Measurements from ENCODE around the gene KIF26B. TPM values are rescaled to one million over a fixed set of nuclear protein-coding genes. Genes with fewer than 3 reads are reported as not detected.

The KIF26B gene
- polyA plus RNA-seq, 1 donor from 2014 or later = 6.3 TPM

GRCh38 chr1:245209658-245210435, 55.1 kb downstream of the KIF26B start:
- H3K4me2 ChIP-seq (ENCODE audit: low read length) = no peak overlapping the region
- H3K36me3 ChIP-seq (ENCODE audit: insufficient read depth, low read length) = no peaks in the 10 kb centered on the region
- H3K79me2 ChIP-seq (replicated peaks; ENCODE audit: insufficient read depth, low read length) = no peaks in the 10 kb centered on the region

DNA sequence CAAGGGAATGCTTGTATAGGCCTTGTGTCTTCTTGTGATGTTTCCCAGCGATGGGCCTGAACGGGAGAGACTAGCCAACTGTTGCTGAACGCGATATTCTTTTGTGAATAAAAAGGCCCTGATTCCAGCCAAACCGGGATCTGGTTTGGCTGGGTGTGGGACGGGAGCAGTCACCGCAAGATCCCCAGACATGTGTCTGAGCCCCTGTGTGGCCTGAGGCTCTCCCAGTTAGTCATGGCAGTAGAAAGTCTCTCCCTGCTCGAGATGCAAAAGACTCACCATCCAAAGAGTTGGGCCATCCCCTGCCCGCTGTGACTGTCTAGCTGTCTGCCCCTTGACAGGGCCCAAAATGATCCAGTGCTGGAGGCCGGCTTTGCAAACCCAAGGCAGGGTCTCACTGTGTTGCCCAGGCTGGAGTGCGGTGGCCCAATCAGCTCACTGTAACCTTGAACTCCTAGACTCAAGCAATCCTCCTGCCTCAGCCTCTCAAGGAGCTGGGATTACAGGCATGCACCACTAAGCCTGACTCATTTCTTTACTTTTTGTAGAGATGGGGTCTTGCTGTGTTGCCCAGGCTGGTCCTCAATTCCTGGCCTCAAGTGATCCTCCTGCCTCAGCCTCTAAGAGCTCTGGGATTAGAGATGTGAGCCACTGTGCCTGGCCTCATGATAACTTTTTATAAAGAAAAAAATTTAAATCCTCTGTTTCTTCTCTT, 56.4 kb downstream of the KIF26B start:
- H3K4me3 ChIP-seq (ENCODE audit: low read length) = no peak overlapping the region
- no peaks in the 10 kb centered on the region for H3K27me3 ChIP-seq (ENCODE audit: insufficient read depth, low read depth, low read length)
- H2AFZ ChIP-seq (ENCODE audit: low read depth, low read length) = no peak overlapping the region
- TF ChIP-seq SMC3 (conservative IDR thresholded peaks at IDR 0.05; ENCODE audit: poor library complexity) = no peak
- no peak for TF ChIP-seq EP300 (conservative IDR thresholded peaks at IDR 0.05; ENCODE audit: poor library complexity, severe bottlenecking)
- no peak for TF ChIP-seq POLR2AphosphoS5 (IDR thresholded peaks at IDR 0.05)
- TF ChIP-seq, protein P1, sequence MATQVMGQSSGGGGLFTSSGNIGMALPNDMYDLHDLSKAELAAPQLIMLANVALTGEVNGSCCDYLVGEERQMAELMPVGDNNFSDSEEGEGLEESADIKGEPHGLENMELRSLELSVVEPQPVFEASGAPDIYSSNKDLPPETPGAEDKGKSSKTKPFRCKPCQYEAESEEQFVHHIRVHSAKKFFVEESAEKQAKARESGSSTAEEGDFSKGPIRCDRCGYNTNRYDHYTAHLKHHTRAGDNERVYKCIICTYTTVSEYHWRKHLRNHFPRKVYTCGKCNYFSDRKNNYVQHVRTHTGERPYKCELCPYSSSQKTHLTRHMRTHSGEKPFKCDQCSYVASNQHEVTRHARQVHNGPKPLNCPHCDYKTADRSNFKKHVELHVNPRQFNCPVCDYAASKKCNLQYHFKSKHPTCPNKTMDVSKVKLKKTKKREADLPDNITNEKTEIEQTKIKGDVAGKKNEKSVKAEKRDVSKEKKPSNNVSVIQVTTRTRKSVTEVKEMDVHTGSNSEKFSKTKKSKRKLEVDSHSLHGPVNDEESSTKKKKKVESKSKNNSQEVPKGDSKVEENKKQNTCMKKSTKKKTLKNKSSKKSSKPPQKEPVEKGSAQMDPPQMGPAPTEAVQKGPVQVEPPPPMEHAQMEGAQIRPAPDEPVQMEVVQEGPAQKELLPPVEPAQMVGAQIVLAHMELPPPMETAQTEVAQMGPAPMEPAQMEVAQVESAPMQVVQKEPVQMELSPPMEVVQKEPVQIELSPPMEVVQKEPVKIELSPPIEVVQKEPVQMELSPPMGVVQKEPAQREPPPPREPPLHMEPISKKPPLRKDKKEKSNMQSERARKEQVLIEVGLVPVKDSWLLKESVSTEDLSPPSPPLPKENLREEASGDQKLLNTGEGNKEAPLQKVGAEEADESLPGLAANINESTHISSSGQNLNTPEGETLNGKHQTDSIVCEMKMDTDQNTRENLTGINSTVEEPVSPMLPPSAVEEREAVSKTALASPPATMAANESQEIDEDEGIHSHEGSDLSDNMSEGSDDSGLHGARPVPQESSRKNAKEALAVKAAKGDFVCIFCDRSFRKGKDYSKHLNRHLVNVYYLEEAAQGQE (IDR thresholded peaks at IDR 0.05; ENCODE audit: borderline replicate concordance) = no peak
- TF ChIP-seq RAD21 (conservative IDR thresholded peaks at IDR 0.05) = no peak
- TF ChIP-seq TAF1 (IDR thresholded peaks at IDR 0.05; ENCODE audit: low read depth) = no peak
- no peak for TF ChIP-seq EZH2 (IDR thresholded peaks at IDR 0.05; ENCODE audit: borderline replicate concordance, insufficient read depth, low read length, poor library complexity, severe bottlenecking)
- TF ChIP-seq MXI1 (conservative IDR thresholded peaks at IDR 0.05; ENCODE audit: poor library complexity, severe bottlenecking) = no peak
- no peak for TF ChIP-seq CTCF (IDR thresholded peaks at IDR 0.05; ENCODE audit: poor library complexity, severe bottlenecking)
- H3K9me2 ChIP-seq (ENCODE audit: insufficient read depth, low read length) = no peaks in the 10 kb centered on the region
- no peaks in the 10 kb centered on the region for H3K36me3 ChIP-seq (ENCODE audit: insufficient read depth, low read length)
- H3K9me3 ChIP-seq (ENCODE audit: low read length) = no peaks in the 10 kb centered on the region
- no peaks in the 10 kb centered on the region for H4K20me1 ChIP-seq (ENCODE audit: insufficient read depth)
- no peak overlapping the region for H3K9ac ChIP-seq (ENCODE audit: low read length)
- H3K27ac ChIP-seq (ENCODE audit: low read length) = no peak overlapping the region
- H3F3A ChIP-seq (ENCODE audit: insufficient read depth, low read length, poor library complexity, severe bottlenecking) = no peaks in the 10 kb centered on the region
- no peak overlapping the region for H3K4me2 ChIP-seq (ENCODE audit: low read length)
- no peaks in the 10 kb centered on the region for H3K79me2 ChIP-seq (replicated peaks; ENCODE audit: insufficient read depth, low read length)

More at GRCh38 chr1:245209658-245210435, 55.1 kb downstream of the KIF26B start:
- H2AFZ ChIP-seq (ENCODE audit: low read depth, low read length) = no peak overlapping the region
- H3K9ac ChIP-seq (ENCODE audit: low read length) = no peak overlapping the region
- H3K4me3 ChIP-seq (ENCODE audit: low read length) = no peak overlapping the region
- H3K27me3 ChIP-seq (ENCODE audit: insufficient read depth, low read depth, low read length) = no peaks in the 10 kb centered on the region
- H4K20me1 ChIP-seq (ENCODE audit: insufficient read depth) = no peaks in the 10 kb centered on the region
- no peaks in the 10 kb centered on the region for H3K9me3 ChIP-seq (ENCODE audit: low read length)
- H3K27ac ChIP-seq (ENCODE audit: low read length) = no peak overlapping the region
- no peaks in the 10 kb centered on the region for H3F3A ChIP-seq (ENCODE audit: insufficient read depth, low read length, poor library complexity, severe bottlenecking)
- no peaks in the 10 kb centered on the region for H3K9me2 ChIP-seq (ENCODE audit: insufficient read depth, low read length)
- no peak for TF ChIP-seq CTCF (IDR thresholded peaks at IDR 0.05; ENCODE audit: poor library complexity, severe bottlenecking)
- TF ChIP-seq MXI1 (conservative IDR thresholded peaks at IDR 0.05; ENCODE audit: poor library complexity, severe bottlenecking) = no peak
- TF ChIP-seq POLR2AphosphoS5 (IDR thresholded peaks at IDR 0.05) = no peak
- no peak for TF ChIP-seq EZH2 (IDR thresholded peaks at IDR 0.05; ENCODE audit: borderline replicate concordance, insufficient read depth, low read length, poor library complexity, severe bottlenecking)
- no peak for TF ChIP-seq TAF1 (IDR thresholded peaks at IDR 0.05; ENCODE audit: low read depth)
- TF ChIP-seq EP300 (conservative IDR thresholded peaks at IDR 0.05; ENCODE audit: poor library complexity, severe bottlenecking) = no peak
- no peak for TF ChIP-seq RAD21 (conservative IDR thresholded peaks at IDR 0.05)
- TF ChIP-seq SMC3 (conservative IDR thresholded peaks at IDR 0.05; ENCODE audit: poor library complexity) = no peak

Measured in neural cell (in vitro differentiated cells).